ENCODE measurements around the gene CTSA. TPM values are rescaled to one million over a fixed set of nuclear protein-coding genes. Genes with fewer than 3 reads are reported as not detected.

CTSA gene
- total RNA-seq, 1 donor from 2014 or later, result 82.0 TPM

GRCh38 chr20:45894797-45895196, 3.7 kb downstream of the CTSA start:
- intact Hi-C loops (cut with DNase I), result no loop called here

GRCh38 chr20:45896641-45897161, 5.6 kb downstream of the CTSA start:
- peaks cover 49 to 57% of the 10 kb centered on the region in 2 donors for H3K36me3 ChIP-seq
- H3K4me3 ChIP-seq, result no peak overlapping the region
- H3K9me3 ChIP-seq, result no peaks in the 10 kb centered on the region
- no peak overlapping the region for H3K27ac ChIP-seq
- H3K4me1 ChIP-seq, result peaks cover 4 to 5% of the 10 kb centered on the region in 2 donors
- H3K27me3 ChIP-seq, result no peaks in the 10 kb centered on the region
- TF ChIP-seq CTCF (IDR thresholded peaks at IDR 0.05), result no peak
- intact Hi-C loops (cut with DNase I), result no loop called here
- no peak for DNase-seq (ENCODE audit: low spot score in 2 of 2)

More at GRCh38 chr20:45894797-45895196, 3.7 kb downstream of the CTSA start:
- Histone ChIP-seq H3K9me3 (no peaks in the 10 kb centered on the region), H3K27me3 (no peaks in the 10 kb centered on the region), H3K27ac (no peak overlapping the region), H3K4me1 (peaks cover 6 to 8% of the 10 kb centered on the region in 2 donors), H3K36me3 (peaks cover 49 to 57% of the 10 kb centered on the region in 2 donors), H3K4me3 (no peak overlapping the region)
- DNase-seq (ENCODE audit: low spot score in 2 of 2), result no peak
- no peak for TF ChIP-seq CTCF (IDR thresholded peaks at IDR 0.05)

GRCh38 chr20:45897289-45897688, 6.2 kb downstream of the CTSA start:
- no peak for DNase-seq (ENCODE audit: low spot score in 2 of 2)
- H3K4me1 ChIP-seq, result peaks cover 0 to under 1% of the 10 kb centered on the region in 2 donors
- H3K9me3 ChIP-seq, result no peaks in the 10 kb centered on the region
- no peak overlapping the region for H3K27ac ChIP-seq
- H3K27me3 ChIP-seq, result no peaks in the 10 kb centered on the region
- TF ChIP-seq CTCF (IDR thresholded peaks at IDR 0.05), result no peak
- intact Hi-C loops (cut with DNase I), result no loop called here
- H3K36me3 ChIP-seq, result peaks cover 49 to 57% of the 10 kb centered on the region in 2 donors
- no peak overlapping the region for H3K4me3 ChIP-seq

- TF ChIP-seq CTCF (IDR thresholded peaks at IDR 0.05), result no peak
- no peak for DNase-seq (ENCODE audit: low spot score in 2 of 2)
- Histone ChIP-seq H3K27me3 (no peaks in the 10 kb centered on the region), H3K4me3 (no peak overlapping the region), H3K9me3 (no peaks in the 10 kb centered on the region), H3K4me1 (no peaks in the 10 kb centered on the region), H3K27ac (no peak overlapping the region), H3K36me3 (peaks cover 49 to 57% of the 10 kb centered on the region in 2 donors)
- intact Hi-C loops (cut with DNase I), result no loop called here
These were observed 6.6 kb downstream of the CTSA start for GRCh38 chr20:45897692-45898091.

GRCh38 chr20:45898285-45898684, 7.2 kb downstream of the CTSA start:
- no peak for DNase-seq (ENCODE audit: low spot score in 2 of 2)
- H3K27ac ChIP-seq, result no peak overlapping the region
- intact Hi-C loops (cut with DNase I), result no loop called here
- no peaks in the 10 kb centered on the region for H3K27me3 ChIP-seq
- TF ChIP-seq CTCF (IDR thresholded peaks at IDR 0.05), result no peak
- H3K36me3 ChIP-seq, result peaks cover 49 to 54% of the 10 kb centered on the region in 2 donors
- H3K4me1 ChIP-seq, result no peaks in the 10 kb centered on the region
- H3K9me3 ChIP-seq, result no peaks in the 10 kb centered on the region
- H3K4me3 ChIP-seq, result no peak overlapping the region
